Coronary artery (tissue), 2 donors: ENCODE data around the gene GRID2.

Experiments used
- DNase-seq: peaks from one replicate; pipeline ENCODE4 v3.0.0-alpha.2; 2017; ENCODE audit warnings: low spot score
- H3K27ac ChIP-seq, 2 donors: fragments of 200-600 bp; sonication (generic); one replicate each; pipeline ENCODE4 v1.5.1; 2016 to 2019
- H3K4me3 ChIP-seq: fragments of 200-600 bp; sonication (generic); 2 replicates; pipeline ENCODE4 v1.5.1; 2016; ENCODE audit warnings: mild to moderate bottlenecking, moderate library complexity
- TF ChIP-seq, protein P1 (sequence below): fragments of 200-600 bp; sonication (generic); IDR thresholded peaks from one replicate; pipeline ENCODE4 v1.5.1; 2019; ENCODE audit warnings: antibody characterized with exemption

GRID2 gene

DNA sequence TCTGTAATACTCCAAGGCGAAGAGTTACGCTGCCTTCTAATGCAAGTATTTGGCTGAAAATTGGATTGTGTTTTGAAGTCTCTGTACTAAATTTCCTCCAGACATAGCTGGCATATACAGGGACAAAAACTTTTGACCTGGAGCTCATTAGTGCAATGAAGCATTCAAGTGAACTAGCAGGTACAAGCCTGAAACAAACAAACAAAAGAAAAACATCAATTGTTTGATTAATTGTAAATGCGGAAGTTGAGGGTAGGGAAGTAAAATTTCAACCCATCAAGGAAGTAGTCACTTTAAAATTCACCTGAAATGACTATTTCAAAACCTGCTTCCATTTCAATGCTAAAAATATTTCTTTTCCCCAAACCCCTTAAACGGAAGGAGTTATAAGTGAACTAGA is 1008.5 kb downstream of the GRID2 start:
- DNase-seq, result no peak
- Histone ChIP-seq H3K4me3 (no peak overlapping the region), H3K27ac (no peak overlapping the region)
- TF ChIP-seq, protein P1, sequence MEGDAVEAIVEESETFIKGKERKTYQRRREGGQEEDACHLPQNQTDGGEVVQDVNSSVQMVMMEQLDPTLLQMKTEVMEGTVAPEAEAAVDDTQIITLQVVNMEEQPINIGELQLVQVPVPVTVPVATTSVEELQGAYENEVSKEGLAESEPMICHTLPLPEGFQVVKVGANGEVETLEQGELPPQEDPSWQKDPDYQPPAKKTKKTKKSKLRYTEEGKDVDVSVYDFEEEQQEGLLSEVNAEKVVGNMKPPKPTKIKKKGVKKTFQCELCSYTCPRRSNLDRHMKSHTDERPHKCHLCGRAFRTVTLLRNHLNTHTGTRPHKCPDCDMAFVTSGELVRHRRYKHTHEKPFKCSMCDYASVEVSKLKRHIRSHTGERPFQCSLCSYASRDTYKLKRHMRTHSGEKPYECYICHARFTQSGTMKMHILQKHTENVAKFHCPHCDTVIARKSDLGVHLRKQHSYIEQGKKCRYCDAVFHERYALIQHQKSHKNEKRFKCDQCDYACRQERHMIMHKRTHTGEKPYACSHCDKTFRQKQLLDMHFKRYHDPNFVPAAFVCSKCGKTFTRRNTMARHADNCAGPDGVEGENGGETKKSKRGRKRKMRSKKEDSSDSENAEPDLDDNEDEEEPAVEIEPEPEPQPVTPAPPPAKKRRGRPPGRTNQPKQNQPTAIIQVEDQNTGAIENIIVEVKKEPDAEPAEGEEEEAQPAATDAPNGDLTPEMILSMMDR, result no peak

DNA sequence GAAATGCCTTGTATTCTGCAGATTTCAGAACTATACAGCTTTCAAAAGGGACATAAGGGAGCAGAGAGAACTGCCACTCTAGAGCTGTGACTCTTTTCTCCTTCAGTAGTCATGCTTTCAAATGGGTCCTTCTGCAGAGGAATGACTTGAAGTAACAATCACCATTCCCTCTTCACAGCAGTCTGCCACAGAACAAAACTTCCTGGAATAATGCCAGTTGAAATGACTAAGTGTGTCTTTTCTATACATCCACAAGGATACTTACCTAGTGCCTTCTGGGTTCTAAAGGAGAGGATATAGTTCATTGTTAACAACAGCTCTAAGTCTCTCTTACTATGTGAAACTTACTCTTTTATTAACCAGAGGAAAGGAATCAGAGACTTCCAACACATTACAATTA is 1009.4 kb downstream of the GRID2 start:
- DNase-seq, result no peak
- Histone ChIP-seq H3K4me3 (no peak overlapping the region), H3K27ac (no peak overlapping the region)
- TF ChIP-seq, protein P1, result no peak

DNA sequence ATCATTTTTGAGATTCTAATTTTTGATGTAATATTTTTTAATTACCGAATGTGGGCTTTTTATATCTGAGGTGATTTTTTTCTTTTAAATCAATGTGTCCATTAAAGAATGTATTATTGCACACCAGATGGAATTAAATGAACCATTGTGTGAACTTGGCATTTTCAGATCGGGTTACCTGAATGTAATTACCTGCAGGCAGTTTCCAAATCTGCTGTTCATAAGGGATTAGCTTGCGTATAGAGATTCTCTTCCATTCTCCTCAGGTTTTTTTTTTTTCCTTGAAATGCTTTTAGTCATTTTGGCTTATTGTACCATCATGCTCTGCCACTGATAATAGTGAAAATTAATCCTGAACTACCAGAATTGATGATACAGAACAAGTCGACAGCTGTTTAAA is 1013.3 kb downstream of the GRID2 start:
- Histone ChIP-seq H3K27ac (no peak overlapping the region), H3K4me3 (no peak overlapping the region)
- TF ChIP-seq, protein P1, result no peak
- no peak for DNase-seq

DNA sequence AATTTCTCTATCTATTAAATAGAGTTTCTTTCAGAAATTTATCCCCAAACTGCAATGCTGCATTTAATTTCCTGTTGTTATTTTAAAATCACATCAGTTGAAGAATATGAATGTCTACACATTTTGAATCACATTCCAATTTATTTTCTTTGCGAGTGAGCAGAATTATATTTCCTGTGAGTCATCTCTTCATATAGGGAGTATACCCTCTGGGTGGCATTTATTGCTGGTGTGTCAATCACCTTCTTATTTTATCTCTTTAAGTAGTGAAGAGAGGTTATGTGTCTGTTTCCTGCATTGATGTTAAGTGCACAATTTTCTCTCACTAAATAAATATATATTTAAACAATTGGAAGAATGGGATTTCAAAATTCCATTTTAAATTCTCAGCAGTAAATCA is 1013.8 kb downstream of the GRID2 start:
- TF ChIP-seq, protein P1, result no peak
- Histone ChIP-seq H3K4me3 (no peak overlapping the region), H3K27ac (no peak overlapping the region)
- no peak for DNase-seq

DNA sequence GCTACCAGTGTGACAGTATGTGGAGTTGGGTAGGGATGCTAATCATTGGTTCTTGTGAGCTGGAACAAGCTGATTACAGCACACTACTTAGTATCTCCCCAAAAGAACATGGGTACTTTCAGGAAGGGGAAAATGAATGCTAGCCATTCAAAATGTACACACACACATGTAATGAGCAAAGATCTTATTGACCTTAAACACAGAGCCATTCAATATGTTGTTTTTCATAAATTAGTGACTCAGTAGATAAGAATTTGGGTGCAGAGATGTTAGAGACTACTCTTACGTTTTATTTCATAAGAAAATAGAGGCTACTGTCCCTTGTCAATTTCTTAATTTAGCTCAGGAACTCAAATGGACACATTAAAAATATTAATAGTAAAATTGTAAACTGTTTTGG is 1015.3 kb downstream of the GRID2 start:
- Histone ChIP-seq H3K27ac (no peak overlapping the region), H3K4me3 (no peak overlapping the region)
- TF ChIP-seq, protein P1, result no peak
- DNase-seq, result no peak

DNA sequence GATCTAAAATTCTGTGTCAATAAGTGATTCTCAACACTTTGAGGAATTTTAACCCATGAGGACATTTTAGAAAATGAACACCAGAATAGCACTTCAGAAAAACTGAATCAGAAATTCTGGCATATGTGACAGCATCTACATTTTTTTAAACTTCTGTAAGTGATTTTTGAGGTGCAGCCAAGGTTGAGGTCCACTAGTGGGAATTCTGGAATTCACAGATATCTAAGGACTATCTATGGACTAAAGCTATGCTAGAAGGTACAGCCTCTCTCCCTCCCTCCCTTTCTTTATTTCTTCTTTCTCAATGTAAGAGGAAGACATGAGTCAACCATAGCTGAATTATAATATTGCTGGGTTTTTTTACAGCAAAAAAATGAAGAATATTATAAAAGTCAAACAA is 1016.6 kb downstream of the GRID2 start:
- TF ChIP-seq, protein P1, result no peak
- Histone ChIP-seq H3K4me3 (no peak overlapping the region), H3K27ac (no peak overlapping the region)
- no peak for DNase-seq

DNA sequence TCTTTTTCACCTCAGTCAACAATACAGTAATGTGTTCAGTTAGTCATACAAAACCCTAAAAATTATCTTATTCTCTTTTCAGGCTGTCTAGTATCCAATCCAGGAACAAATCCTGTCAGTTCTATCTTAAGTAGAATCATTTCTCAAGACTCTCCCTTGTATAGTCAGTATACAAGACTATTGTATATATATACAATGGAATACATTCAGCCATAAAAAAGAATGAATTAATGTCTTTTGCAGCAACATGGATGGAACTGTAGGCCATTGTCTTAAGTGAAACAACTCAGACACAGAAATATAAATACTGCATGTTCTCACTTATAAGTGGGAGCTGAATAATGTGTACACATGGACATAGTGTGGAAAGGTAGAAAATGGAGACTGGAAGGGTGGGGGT is 1023.6 kb downstream of the GRID2 start:
- TF ChIP-seq, protein P1, result no peak
- DNase-seq, result no peak
- no peak overlapping the region for H3K27ac ChIP-seq
- H3K4me3 ChIP-seq, result no peak overlapping the region
